ENCODE measurements around the gene TSPEAR. TPM values are rescaled to one million over a fixed set of nuclear protein-coding genes. Genes with fewer than 3 reads are reported as not detected.

The TSPEAR gene
- total RNA-seq, 1 donor = not detected

- Histone ChIP-seq H2AFZ (ENCODE audit: low read length) (no peak overlapping the region), H3K27me3 (ENCODE audit: insufficient read depth, low read length) (peaks cover 3% of the 10 kb centered on the region)
Observed at GRCh38 chr21:44511219-44511937, 200.0 kb downstream of the TSPEAR start.

GRCh38 chr21:44510508-44511218 is 200.7 kb downstream of the TSPEAR start:
- Histone ChIP-seq H3K79me2 (ENCODE audit: insufficient read depth, low read length) (no peaks in the 10 kb centered on the region), H3K9me3 (ENCODE audit: low read depth, low read length) (no peaks in the 10 kb centered on the region), H3K27ac (ENCODE audit: low read depth, low read length) (no peak overlapping the region), H3K36me3 (ENCODE audit: insufficient read depth, low read length) (no peaks in the 10 kb centered on the region), H4K20me1 (ENCODE audit: insufficient read depth, low read length) (no peaks in the 10 kb centered on the region), H3K4me2 (ENCODE audit: insufficient read depth, low read length) (no peak overlapping the region), H3K4me1 (ENCODE audit: insufficient read depth, low read length) (no peaks in the 10 kb centered on the region), H2AFZ (ENCODE audit: low read length) (no peak overlapping the region), H3K27me3 (ENCODE audit: insufficient read depth, low read length) (peaks cover 3% of the 10 kb centered on the region), H3K4me3 (ENCODE audit: insufficient read depth, low read length) (no peak overlapping the region)
- TF ChIP-seq CTCF (IDR thresholded peaks at IDR 0.05; ENCODE audit: extremely low read depth, low read depth, low read length) = peak; percentile 55
- peak; percentile 96 for DNase-seq (ENCODE audit: insufficient read length, low spot score, missing footprints)

More at GRCh38 chr21:44511219-44511937, 200.0 kb downstream of the TSPEAR start:
- DNase-seq (ENCODE audit: insufficient read length, low spot score, missing footprints) = no peak
- Histone ChIP-seq H3K36me3 (ENCODE audit: insufficient read depth, low read length) (no peaks in the 10 kb centered on the region), H3K4me1 (ENCODE audit: insufficient read depth, low read length) (no peaks in the 10 kb centered on the region), H4K20me1 (ENCODE audit: insufficient read depth, low read length) (no peaks in the 10 kb centered on the region), H3K27ac (ENCODE audit: low read depth, low read length) (no peak overlapping the region), H3K79me2 (ENCODE audit: insufficient read depth, low read length) (no peaks in the 10 kb centered on the region), H3K4me2 (ENCODE audit: insufficient read depth, low read length) (no peak overlapping the region), H3K4me3 (ENCODE audit: insufficient read depth, low read length) (no peak overlapping the region), H3K9me3 (ENCODE audit: low read depth, low read length) (no peaks in the 10 kb centered on the region)
- no peak for TF ChIP-seq CTCF (IDR thresholded peaks at IDR 0.05; ENCODE audit: extremely low read depth, low read depth, low read length)

- H3K27ac ChIP-seq (ENCODE audit: low read depth, low read length) = no peak overlapping the region
- H2AFZ ChIP-seq (ENCODE audit: low read length) = no peak overlapping the region
- no peaks in the 10 kb centered on the region for H4K20me1 ChIP-seq (ENCODE audit: insufficient read depth, low read length)
- no peak for DNase-seq (ENCODE audit: insufficient read length, low spot score, missing footprints)
- no peak overlapping the region for H3K4me3 ChIP-seq (ENCODE audit: insufficient read depth, low read length)
- no peaks in the 10 kb centered on the region for H3K9me3 ChIP-seq (ENCODE audit: low read depth, low read length)
- peaks cover 3% of the 10 kb centered on the region for H3K27me3 ChIP-seq (ENCODE audit: insufficient read depth, low read length)
- H3K4me1 ChIP-seq (ENCODE audit: insufficient read depth, low read length) = no peaks in the 10 kb centered on the region
- H3K36me3 ChIP-seq (ENCODE audit: insufficient read depth, low read length) = no peaks in the 10 kb centered on the region
- no peaks in the 10 kb centered on the region for H3K79me2 ChIP-seq (ENCODE audit: insufficient read depth, low read length)
- no peak overlapping the region for H3K4me2 ChIP-seq (ENCODE audit: insufficient read depth, low read length)
- TF ChIP-seq CTCF (IDR thresholded peaks at IDR 0.05; ENCODE audit: extremely low read depth, low read depth, low read length) = no peak
Observed at GRCh38 chr21:44510109-44510507, 201.3 kb downstream of the TSPEAR start.

GRCh38 chr21:44509539-44509938 is 201.8 kb downstream of the TSPEAR start:
- H3K27ac ChIP-seq (ENCODE audit: low read depth, low read length) = no peak overlapping the region
- no peaks in the 10 kb centered on the region for H4K20me1 ChIP-seq (ENCODE audit: insufficient read depth, low read length)
- no peak overlapping the region for H2AFZ ChIP-seq (ENCODE audit: low read length)
- H3K4me2 ChIP-seq (ENCODE audit: insufficient read depth, low read length) = no peak overlapping the region
- peaks cover 3% of the 10 kb centered on the region for H3K27me3 ChIP-seq (ENCODE audit: insufficient read depth, low read length)
- H3K9me3 ChIP-seq (ENCODE audit: low read depth, low read length) = no peaks in the 10 kb centered on the region
- H3K79me2 ChIP-seq (ENCODE audit: insufficient read depth, low read length) = no peaks in the 10 kb centered on the region
- peak; percentile 28 for TF ChIP-seq CTCF (IDR thresholded peaks at IDR 0.05; ENCODE audit: extremely low read depth, low read depth, low read length)
- no peak overlapping the region for H3K4me3 ChIP-seq (ENCODE audit: insufficient read depth, low read length)
- H3K4me1 ChIP-seq (ENCODE audit: insufficient read depth, low read length) = no peaks in the 10 kb centered on the region
- H3K36me3 ChIP-seq (ENCODE audit: insufficient read depth, low read length) = no peaks in the 10 kb centered on the region
- DNase-seq (ENCODE audit: insufficient read length, low spot score, missing footprints) = peak; percentile 95

Data from osteoblast (primary cell).